Measurements from ENCODE around the gene RAMP2.

RAMP2 gene

DNA sequence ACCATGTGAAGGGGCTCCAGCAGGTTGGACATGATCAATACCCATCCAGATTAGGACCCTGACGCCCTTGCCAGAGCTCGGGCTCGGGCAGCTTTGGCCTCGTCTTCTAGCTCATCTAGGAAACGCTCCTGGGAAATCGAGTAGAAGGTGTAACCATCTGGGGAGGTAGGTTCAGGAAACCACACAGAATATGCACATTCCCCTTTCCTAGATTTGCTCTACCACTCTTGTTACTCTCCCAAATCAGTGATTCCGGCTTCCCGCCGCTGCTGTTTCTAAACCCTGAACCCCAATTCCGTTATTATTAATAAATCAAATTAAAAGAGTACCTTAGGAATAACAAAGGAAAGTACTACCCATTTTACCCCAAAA lies 37.0 kb downstream of the RAMP2 start:
- H3K4me3 ChIP-seq (ENCODE audit: low read length), result peak overlapping the region; percentile 81
- H3K27me3 ChIP-seq (ENCODE audit: control insufficient read depth, insufficient read depth, low read length), result peaks cover 18% of the 10 kb centered on the region
- no peaks in the 10 kb centered on the region for H3K36me3 ChIP-seq (ENCODE audit: control insufficient read depth, low read depth, low read length)
- peaks cover 4% of the 10 kb centered on the region for H3K4me1 ChIP-seq (ENCODE audit: control insufficient read depth, low read depth, low read length)
- H3K9me3 ChIP-seq (ENCODE audit: control insufficient read depth, low read depth, low read length), result no peaks in the 10 kb centered on the region
- H3K9ac ChIP-seq (ENCODE audit: low read length), result peak overlapping the region; percentile 64
- H3K27ac ChIP-seq (ENCODE audit: low read length), result no peak overlapping the region

DNA sequence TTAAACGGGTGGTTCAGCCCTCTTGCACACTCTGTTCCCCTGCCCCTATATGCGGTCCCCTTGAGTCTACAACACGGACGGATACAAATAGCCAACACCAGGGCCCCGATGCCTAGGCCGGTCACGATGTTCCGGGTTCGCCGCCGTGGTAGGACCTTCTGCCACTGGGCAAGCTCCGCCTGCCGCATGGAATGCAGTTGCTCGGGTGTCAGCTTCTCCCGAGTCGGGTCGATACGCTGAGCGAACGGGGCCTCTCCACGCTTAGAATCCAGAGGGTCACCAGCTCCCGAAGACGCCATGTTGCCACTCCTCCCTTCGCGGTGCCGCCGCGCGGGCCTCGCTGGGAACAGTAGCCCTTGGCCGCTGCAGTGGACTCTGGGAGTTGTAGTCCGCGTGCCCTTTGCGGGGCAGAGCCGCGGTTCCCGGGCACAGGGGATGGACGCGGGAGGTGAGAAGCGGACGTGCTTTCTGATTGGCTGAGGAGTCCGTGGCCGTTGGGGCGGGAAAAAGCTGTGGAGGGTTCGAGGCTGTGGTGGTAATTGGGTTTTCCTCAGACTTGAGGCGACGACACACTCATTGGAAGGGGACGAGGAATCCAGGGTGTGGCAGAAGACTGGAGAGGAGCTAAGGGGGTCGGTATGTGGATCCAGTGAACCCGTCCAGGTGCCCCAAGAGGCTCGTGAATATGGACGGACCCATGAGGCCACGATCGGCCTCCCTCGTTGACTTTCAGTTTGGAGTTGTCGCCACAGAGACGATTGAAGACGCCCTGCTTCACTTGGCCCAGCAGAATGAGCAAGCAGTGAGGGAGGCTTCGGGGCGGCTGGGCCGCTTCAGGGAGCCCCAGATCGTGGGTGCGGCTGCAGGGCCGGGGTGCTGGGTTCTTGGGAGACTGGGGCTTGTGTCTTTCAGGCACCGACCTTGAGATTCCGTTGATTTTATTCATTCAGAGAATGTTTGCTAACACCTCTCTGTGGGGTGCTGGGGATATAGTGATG lies 37.7 kb downstream of the RAMP2 start, which contains the start of the genes CNTD1 and COA3:
Gene CNTD1 (plus strand): TSS at position 479 of the 998 bp plus-strand sequence. CDS start 207 bp downstream, at position 686.
Gene COA3 (minus strand): TSS at position 322 of the 998 bp plus-strand sequence. CDS start 23 bp downstream, at position 299.
- H3K4me1 ChIP-seq (ENCODE audit: control insufficient read depth, low read depth, low read length), result peaks cover 4% of the 10 kb centered on the region
- no peak within 1 kb of the TSS for H3K27ac ChIP-seq (ENCODE audit: low read length)
- H3K36me3 ChIP-seq (ENCODE audit: control insufficient read depth, low read depth, low read length), result no peaks in the 10 kb centered on the region
- H3K27me3 ChIP-seq (ENCODE audit: control insufficient read depth, insufficient read depth, low read length), result peaks cover 19% of the 10 kb centered on the region
- no peaks in the 10 kb centered on the region for H3K9me3 ChIP-seq (ENCODE audit: control insufficient read depth, low read depth, low read length)
- H3K4me3 ChIP-seq (ENCODE audit: low read length), result peak within 1 kb of the TSS; percentile 81
- H3K9ac ChIP-seq (ENCODE audit: low read length), result peak within 1 kb of the TSS; percentile 64

DNA sequence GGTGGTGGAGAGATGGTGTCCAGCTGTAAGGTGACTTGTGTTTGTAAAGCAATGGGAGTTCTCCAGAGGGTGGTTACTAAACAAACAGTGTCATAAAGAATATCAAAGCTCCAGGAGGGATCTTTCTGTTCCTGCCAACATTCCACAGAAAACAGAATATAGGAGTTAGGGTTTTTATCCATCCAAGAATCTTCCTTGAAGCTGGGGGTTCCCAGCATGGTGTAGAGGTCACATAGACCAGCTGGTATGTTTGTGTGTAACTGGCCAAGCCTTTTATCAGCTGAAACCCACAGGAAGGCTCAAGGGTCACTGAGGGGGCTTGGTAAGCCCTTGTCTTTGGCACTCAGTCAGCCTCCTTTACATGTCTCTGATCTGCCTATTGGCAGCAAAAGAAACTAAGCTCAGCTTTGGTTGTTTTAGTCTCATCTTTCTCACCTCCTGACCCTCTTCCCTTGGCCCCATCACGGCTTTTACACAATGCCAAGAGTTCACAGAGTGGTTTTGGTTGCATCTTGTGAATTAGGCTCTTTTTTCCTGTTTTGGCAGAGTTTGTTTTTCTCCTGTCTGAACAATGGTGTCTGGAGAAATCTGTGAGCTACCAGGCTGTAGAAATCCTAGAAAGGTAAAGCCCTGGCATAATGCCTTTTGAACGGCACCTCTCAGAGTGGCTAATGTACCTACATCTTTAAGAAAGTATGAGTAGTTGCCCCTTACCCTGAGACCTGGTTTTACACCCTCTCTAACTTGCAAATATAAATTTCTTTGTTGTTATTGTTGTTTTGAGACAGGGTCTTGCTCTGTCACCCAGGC lies 42.3 kb downstream of the RAMP2 start:
- Histone ChIP-seq H3K9me3 (ENCODE audit: control insufficient read depth, low read depth, low read length) (no peaks in the 10 kb centered on the region), H3K27ac (ENCODE audit: low read length) (no peak overlapping the region), H3K9ac (ENCODE audit: low read length) (no peak overlapping the region)

GRCh38 chr17:42804918-42805367 lies 43.9 kb downstream of the RAMP2 start:
- H3K9ac ChIP-seq (ENCODE audit: low read length), result no peak overlapping the region

More for the DNA sequence above, 42.3 kb downstream of the RAMP2 start:
- H3K4me3 ChIP-seq (ENCODE audit: low read length), result no peak overlapping the region
- H3K36me3 ChIP-seq (ENCODE audit: control insufficient read depth, low read depth, low read length), result no peaks in the 10 kb centered on the region
- no peaks in the 10 kb centered on the region for H3K4me1 ChIP-seq (ENCODE audit: control insufficient read depth, low read depth, low read length)
- H3K27me3 ChIP-seq (ENCODE audit: control insufficient read depth, insufficient read depth, low read length), result peaks cover 19% of the 10 kb centered on the region

DNA sequence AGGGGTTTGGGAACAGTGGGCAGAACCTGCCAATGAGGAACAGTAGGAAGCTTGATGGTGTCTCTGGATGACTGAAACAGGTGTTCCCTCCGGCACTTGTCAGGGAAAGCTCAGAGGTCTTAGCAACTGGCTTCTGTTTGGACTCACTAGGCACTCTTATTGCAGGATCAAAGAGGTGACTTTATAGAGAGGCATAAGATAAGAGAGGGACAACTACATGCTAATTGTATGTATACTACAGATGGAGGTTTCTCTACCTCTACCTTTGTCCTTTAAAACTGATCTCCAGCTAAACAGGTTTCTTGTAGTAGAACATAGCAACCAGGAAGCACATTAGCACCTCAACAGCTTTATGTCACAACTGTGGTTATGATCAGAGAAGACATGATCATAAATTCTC lies 45.2 kb downstream of the RAMP2 start:
- Histone ChIP-seq H3K27me3 (ENCODE audit: control insufficient read depth, insufficient read depth, low read length) (peaks cover 4% of the 10 kb centered on the region), H3K4me1 (ENCODE audit: control insufficient read depth, low read depth, low read length) (no peaks in the 10 kb centered on the region), H3K9ac (ENCODE audit: low read length) (no peak overlapping the region), H3K4me3 (ENCODE audit: low read length) (no peak overlapping the region), H3K9me3 (ENCODE audit: control insufficient read depth, low read depth, low read length) (no peaks in the 10 kb centered on the region), H3K36me3 (ENCODE audit: control insufficient read depth, low read depth, low read length) (peaks cover 11% of the 10 kb centered on the region), H3K27ac (ENCODE audit: low read length) (no peak overlapping the region)

More at GRCh38 chr17:42804918-42805367, 43.9 kb downstream of the RAMP2 start:
- Histone ChIP-seq H3K27me3 (ENCODE audit: control insufficient read depth, insufficient read depth, low read length) (peaks cover 12% of the 10 kb centered on the region), H3K4me1 (ENCODE audit: control insufficient read depth, low read depth, low read length) (no peaks in the 10 kb centered on the region), H3K9me3 (ENCODE audit: control insufficient read depth, low read depth, low read length) (no peaks in the 10 kb centered on the region), H3K36me3 (ENCODE audit: control insufficient read depth, low read depth, low read length) (no peaks in the 10 kb centered on the region), H3K4me3 (ENCODE audit: low read length) (no peak overlapping the region), H3K27ac (ENCODE audit: low read length) (no peak overlapping the region)

GRCh38 chr17:42809250-42809649 lies 48.2 kb downstream of the RAMP2 start:
- H3K4me1 ChIP-seq (ENCODE audit: control insufficient read depth, low read depth, low read length), result no peaks in the 10 kb centered on the region
- no peak overlapping the region for H3K4me3 ChIP-seq (ENCODE audit: low read length)
- H3K9ac ChIP-seq (ENCODE audit: low read length), result no peak overlapping the region
- peaks cover 26% of the 10 kb centered on the region for H3K36me3 ChIP-seq (ENCODE audit: control insufficient read depth, low read depth, low read length)
- H3K27me3 ChIP-seq (ENCODE audit: control insufficient read depth, insufficient read depth, low read length), result no peaks in the 10 kb centered on the region
- no peaks in the 10 kb centered on the region for H3K9me3 ChIP-seq (ENCODE audit: control insufficient read depth, low read depth, low read length)
- H3K27ac ChIP-seq (ENCODE audit: low read length), result no peak overlapping the region

Data from iPS-18a (cell line).